CD4-positive, alpha-beta T cell treated with Interleukin-6 for 4 hours (primary cell): ENCODE measurements around the gene MTOR.
"Not testable (repeated sequence)": the region's sequence is repeated elsewhere in the genome, so short reads cannot be mapped to it uniquely, and the experiment has no call there.

Experiments
- DNase-seq: peaks from one replicate; pipeline ENCODE4 v3.0.0-alpha.2; 2020; ENCODE audit warnings: mixed read lengths

The MTOR gene

GRCh38 chr1:11279630-11280029 lies 17.3 kb upstream of the MTOR start:
- no peak for DNase-seq

GRCh38 chr1:11279152-11279551 lies 16.8 kb upstream of the MTOR start:
- no peak for DNase-seq

- peak; percentile 23 for DNase-seq
Observed at GRCh38 chr1:11273595-11274234, 11.4 kb upstream of the MTOR start.

GRCh38 chr1:11272832-11273594 lies 10.7 kb upstream of the MTOR start, which contains the start of gene UBIAD1:
UBIAD1 (plus strand) TSS chr1:11273198; CDS start chr1:11273532, 334 bp downstream.
- DNase-seq, result peak; percentile 92

GRCh38 chr1:11272544-11272831 lies 10.1 kb upstream of the MTOR start:
- DNase-seq, result no peak

GRCh38 chr1:11267350-11268337 lies 5.3 kb upstream of the MTOR start:
- DNase-seq, result not testable (repeated sequence)

- DNase-seq, result no peak
Observed at GRCh38 chr1:11266268-11267074, 4.1 kb upstream of the MTOR start.

GRCh38 chr1:11256299-11256698 lies 6.1 kb downstream of the MTOR start:
- DNase-seq, result no peak

- no peak for DNase-seq
Observed at GRCh38 chr1:11253226-11253625, 9.1 kb downstream of the MTOR start.

GRCh38 chr1:11252538-11252937 lies 9.8 kb downstream of the MTOR start:
- DNase-seq, result no peak

GRCh38 chr1:11248169-11248568 lies 14.2 kb downstream of the MTOR start:
- DNase-seq, result no peak

- peak; percentile 3 for DNase-seq
Observed at GRCh38 chr1:11245904-11246719, 16.2 kb downstream of the MTOR start.

GRCh38 chr1:11245248-11245647 lies 17.1 kb downstream of the MTOR start:
- no peak for DNase-seq

- no peak for DNase-seq
Observed at GRCh38 chr1:11238311-11238710, 24.0 kb downstream of the MTOR start.

- no peak for DNase-seq
Observed at GRCh38 chr1:11237356-11237755, 25.0 kb downstream of the MTOR start.

GRCh38 chr1:11233208-11233607 lies 29.1 kb downstream of the MTOR start:
- DNase-seq, result no peak

- DNase-seq, result no peak
Observed at GRCh38 chr1:11229203-11229602, 33.1 kb downstream of the MTOR start.

- DNase-seq, result no peak
Observed at GRCh38 chr1:11227106-11228077, 35.0 kb downstream of the MTOR start.

- no peak for DNase-seq
Observed at GRCh38 chr1:11216074-11216473, 46.3 kb downstream of the MTOR start.

GRCh38 chr1:11215381-11216005 lies 46.9 kb downstream of the MTOR start:
- DNase-seq, result no peak
